HL-60 (cell line): ENCODE data around the gene STOM.

Experiments
- GABPA ChIP-seq: IDR thresholded peaks from 2 replicates; pipeline ENCODE4 v1.6.1; 2012; ENCODE audit warnings: low read depth
- POLR2AphosphoS5 ChIP-seq: IDR thresholded peaks from 2 replicates; pipeline ENCODE4 v1.6.1; 2012; ENCODE audit warnings: low read depth
- SPI1 ChIP-seq: IDR thresholded peaks from 2 replicates; pipeline ENCODE4 v1.6.1; 2012; ENCODE audit warnings: low read depth, mild to moderate bottlenecking, borderline replicate concordance
- TF ChIP-seq, protein P1 (sequence below): IDR thresholded peaks from one replicate; pipeline ENCODE4 v1.5.1; 2011; ENCODE audit warnings: low read length, control low read depth, inconsistent platforms; ENCODE audit not compliant: insufficient read depth
- TF ChIP-seq, protein P2 (sequence below): IDR thresholded peaks from 2 replicates; pipeline ENCODE4 v1.6.1; 2012; ENCODE audit warnings: low read depth; ENCODE audit not compliant: insufficient replicate concordance

DNA sequence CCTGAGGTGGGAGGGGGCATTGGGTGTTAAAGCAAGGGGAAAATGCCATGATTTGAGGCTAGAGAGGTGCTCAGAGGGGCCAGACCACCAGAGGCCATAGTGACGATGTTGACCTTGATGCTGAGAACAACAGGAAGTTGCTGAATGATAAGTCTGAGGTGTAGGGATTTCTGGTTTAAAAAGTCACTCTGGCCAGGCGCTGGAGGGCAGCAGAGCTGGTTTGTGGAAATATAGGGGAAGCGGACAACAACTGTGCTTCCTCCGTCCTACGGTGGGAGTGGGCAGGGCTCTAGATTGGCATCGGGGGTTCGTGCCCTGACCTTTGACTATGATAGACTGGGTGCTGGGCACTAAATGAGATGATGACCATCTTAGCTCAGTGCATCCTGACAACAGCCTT, 44.7 kb downstream of the STOM start:
- TF ChIP-seq, protein P1, sequence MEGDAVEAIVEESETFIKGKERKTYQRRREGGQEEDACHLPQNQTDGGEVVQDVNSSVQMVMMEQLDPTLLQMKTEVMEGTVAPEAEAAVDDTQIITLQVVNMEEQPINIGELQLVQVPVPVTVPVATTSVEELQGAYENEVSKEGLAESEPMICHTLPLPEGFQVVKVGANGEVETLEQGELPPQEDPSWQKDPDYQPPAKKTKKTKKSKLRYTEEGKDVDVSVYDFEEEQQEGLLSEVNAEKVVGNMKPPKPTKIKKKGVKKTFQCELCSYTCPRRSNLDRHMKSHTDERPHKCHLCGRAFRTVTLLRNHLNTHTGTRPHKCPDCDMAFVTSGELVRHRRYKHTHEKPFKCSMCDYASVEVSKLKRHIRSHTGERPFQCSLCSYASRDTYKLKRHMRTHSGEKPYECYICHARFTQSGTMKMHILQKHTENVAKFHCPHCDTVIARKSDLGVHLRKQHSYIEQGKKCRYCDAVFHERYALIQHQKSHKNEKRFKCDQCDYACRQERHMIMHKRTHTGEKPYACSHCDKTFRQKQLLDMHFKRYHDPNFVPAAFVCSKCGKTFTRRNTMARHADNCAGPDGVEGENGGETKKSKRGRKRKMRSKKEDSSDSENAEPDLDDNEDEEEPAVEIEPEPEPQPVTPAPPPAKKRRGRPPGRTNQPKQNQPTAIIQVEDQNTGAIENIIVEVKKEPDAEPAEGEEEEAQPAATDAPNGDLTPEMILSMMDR: no peak
- TF ChIP-seq POLR2AphosphoS5: no peak
- TF ChIP-seq, protein P2, sequence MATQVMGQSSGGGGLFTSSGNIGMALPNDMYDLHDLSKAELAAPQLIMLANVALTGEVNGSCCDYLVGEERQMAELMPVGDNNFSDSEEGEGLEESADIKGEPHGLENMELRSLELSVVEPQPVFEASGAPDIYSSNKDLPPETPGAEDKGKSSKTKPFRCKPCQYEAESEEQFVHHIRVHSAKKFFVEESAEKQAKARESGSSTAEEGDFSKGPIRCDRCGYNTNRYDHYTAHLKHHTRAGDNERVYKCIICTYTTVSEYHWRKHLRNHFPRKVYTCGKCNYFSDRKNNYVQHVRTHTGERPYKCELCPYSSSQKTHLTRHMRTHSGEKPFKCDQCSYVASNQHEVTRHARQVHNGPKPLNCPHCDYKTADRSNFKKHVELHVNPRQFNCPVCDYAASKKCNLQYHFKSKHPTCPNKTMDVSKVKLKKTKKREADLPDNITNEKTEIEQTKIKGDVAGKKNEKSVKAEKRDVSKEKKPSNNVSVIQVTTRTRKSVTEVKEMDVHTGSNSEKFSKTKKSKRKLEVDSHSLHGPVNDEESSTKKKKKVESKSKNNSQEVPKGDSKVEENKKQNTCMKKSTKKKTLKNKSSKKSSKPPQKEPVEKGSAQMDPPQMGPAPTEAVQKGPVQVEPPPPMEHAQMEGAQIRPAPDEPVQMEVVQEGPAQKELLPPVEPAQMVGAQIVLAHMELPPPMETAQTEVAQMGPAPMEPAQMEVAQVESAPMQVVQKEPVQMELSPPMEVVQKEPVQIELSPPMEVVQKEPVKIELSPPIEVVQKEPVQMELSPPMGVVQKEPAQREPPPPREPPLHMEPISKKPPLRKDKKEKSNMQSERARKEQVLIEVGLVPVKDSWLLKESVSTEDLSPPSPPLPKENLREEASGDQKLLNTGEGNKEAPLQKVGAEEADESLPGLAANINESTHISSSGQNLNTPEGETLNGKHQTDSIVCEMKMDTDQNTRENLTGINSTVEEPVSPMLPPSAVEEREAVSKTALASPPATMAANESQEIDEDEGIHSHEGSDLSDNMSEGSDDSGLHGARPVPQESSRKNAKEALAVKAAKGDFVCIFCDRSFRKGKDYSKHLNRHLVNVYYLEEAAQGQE: no peak
- no peak for TF ChIP-seq SPI1
- no peak for TF ChIP-seq GABPA
